Hepatocyte (in vitro differentiated cells): ENCODE measurements around the gene DAGLB. TPM values are rescaled to one million over a fixed set of nuclear protein-coding genes. Genes with fewer than 3 reads are reported as not detected.

Experiments
- DNase-seq: peaks from one replicate; pipeline ENCODE4 v3.0.0-alpha.2; 2016; ENCODE audit warnings: low spot score
- H2AFZ ChIP-seq: fragments of 200-600 bp; sonication (generic); 2 replicates; pipeline ENCODE4 v1.6.0; 2016; ENCODE audit warnings: antibody characterized with exemption, mild to moderate bottlenecking
- H3K27ac ChIP-seq: fragments of 200-600 bp; sonication (generic); 2 replicates; pipeline ENCODE4 v1.5.1; 2016; ENCODE audit warnings: mild to moderate bottlenecking
- H3K27me3 ChIP-seq: fragments of 200-600 bp; sonication (generic); 2 replicates; pipeline ENCODE4 v1.6.1; 2016
- H3K36me3 ChIP-seq: fragments of 200-600 bp; sonication (generic); replicated peaks from 2 replicates; pipeline ENCODE4 v1.5.1; 2016; ENCODE audit warnings: low read depth; ENCODE audit not compliant: insufficient read depth
- H3K4me1 ChIP-seq: fragments of 200-600 bp; sonication (generic); 2 replicates; pipeline ENCODE4 v1.5.1; 2016; ENCODE audit warnings: mild to moderate bottlenecking, moderate library complexity; ENCODE audit not compliant: insufficient read depth
- H3K4me2 ChIP-seq: fragments of 200-600 bp; sonication (generic); 2 replicates; pipeline ENCODE4 v1.6.0; 2016
- H3K4me3 ChIP-seq: fragments of 200-600 bp; sonication (generic); 2 replicates; pipeline ENCODE4 v1.5.1; 2016; ENCODE audit warnings: mild to moderate bottlenecking
- H3K79me2 ChIP-seq: fragments of 200-600 bp; sonication (generic); 2 replicates; pipeline ENCODE4 v1.6.0; 2017; ENCODE audit warnings: mild to moderate bottlenecking
- H3K9me2 ChIP-seq: fragments of 200-600 bp; sonication (generic); replicated peaks from 2 replicates; pipeline ENCODE4 v1.6.0; 2017; ENCODE audit warnings: mild to moderate bottlenecking; ENCODE audit not compliant: insufficient read depth
- H3K9me3 ChIP-seq: fragments of 200-600 bp; sonication (generic); 2 replicates; pipeline ENCODE4 v1.5.1; 2016; ENCODE audit warnings: low read depth, mild to moderate bottlenecking
- H4K20me1 ChIP-seq: fragments of 200-600 bp; sonication (generic); 2 replicates; pipeline ENCODE4 v1.6.0; 2016; ENCODE audit warnings: mild to moderate bottlenecking; ENCODE audit not compliant: insufficient read depth, poor library complexity, severe bottlenecking
- CTCF ChIP-seq: fragments of 200-600 bp; sonication (generic); IDR thresholded peaks from 2 replicates; pipeline ENCODE4 v1.5.1; 2016; ENCODE audit warnings: antibody characterized with exemption, mild to moderate bottlenecking; ENCODE audit not compliant: poor library complexity
- EZH2 ChIP-seq: fragments of 200-600 bp; sonication (generic); IDR thresholded peaks from 2 replicates; pipeline ENCODE4 v1.6.1; 2016; ENCODE audit warnings: antibody characterized with exemption, mild to moderate bottlenecking, borderline replicate concordance
- EZH2phosphoT487 ChIP-seq: fragments of 200-600 bp; sonication (generic); IDR thresholded peaks from one replicate; pipeline ENCODE4 v1.6.1; 2018; ENCODE audit warnings: antibody characterized with exemption, mild to moderate bottlenecking, low read depth, moderate library complexity; ENCODE audit not compliant: unreplicated experiment, severe bottlenecking
- WGBS: methylation state at CpG from one replicate; pipeline ENCODE4 v1.1.6; 2016; ENCODE audit warnings: low lambda C conversion rate; ENCODE audit errors: missing lambda C conversion rate; 5-methylcytosine and 5-hydroxymethylcytosine counted together
- polyA plus RNA-seq: library from polyadenylated mRNA; unstranded; fragments of >200 nt; fragmentation: Nextera tagmentation; extraction: Ambion mirVana; gene quantifications from 2 replicates; pipeline ENCODE4 v1.2.1, GENCODE V29; 2016
- total RNA-seq: library from RNA; depleted of rRNA; stranded (reverse); fragments of >200 nt; gene quantifications from 2 replicates; pipeline ENCODE4 v1.2.3, GENCODE V29; 2014

Gene DAGLB
- total RNA-seq (17.5 and 21.8 TPM in 2 replicates), polyA plus RNA-seq (14.3 and 22.2 TPM in 2 replicates)

- Histone ChIP-seq H3K4me2 (peak within 1 kb of the TSS; percentile 78), H3K27me3 (no peaks in the 10 kb centered on the region), H4K20me1 (no peaks in the 10 kb centered on the region), H3K4me3 (peak within 1 kb of the TSS; percentile 56), H3K9me3 (no peaks in the 10 kb centered on the region), H3K79me2 (peaks cover 37% of the 10 kb centered on the region), H2AFZ (peak within 1 kb of the TSS; percentile 64), H3K4me1 (peaks cover 5% of the 10 kb centered on the region), H3K27ac (peak within 1 kb of the TSS; percentile 92), H3K9me2 (no peaks in the 10 kb centered on the region), H3K36me3 (no peaks in the 10 kb centered on the region)
- TF ChIP-seq EZH2phosphoT487 (no peak), CTCF (no peak), EZH2 (no peak)
- under 1% methylated on average over 57 of the region's 61 CpGs for WGBS
- peak; percentile 97 for DNase-seq
Measured at GRCh38 chr7:6447581-6448199, at the start of gene DAGLB. Gene DAGLB (minus strand): TSS chr7:6447954. CDS start chr7:6447842, 112 bp downstream.

- Histone ChIP-seq H3K27me3 (no peaks in the 10 kb centered on the region), H3K79me2 (no peaks in the 10 kb centered on the region), H3K27ac (no peak overlapping the region), H2AFZ (no peak overlapping the region), H3K36me3 (no peaks in the 10 kb centered on the region), H3K9me2 (no peaks in the 10 kb centered on the region), H3K4me1 (no peaks in the 10 kb centered on the region), H3K4me2 (no peak overlapping the region), H4K20me1 (no peaks in the 10 kb centered on the region), H3K4me3 (no peak overlapping the region), H3K9me3 (no peaks in the 10 kb centered on the region)
- DNase-seq, result no peak
- no peak for TF ChIP-seq EZH2
- WGBS, result over 99% methylated on average over 14 of the region's 14 CpGs
Measured at GRCh38 chr7:6497637-6497905, 49.8 kb upstream of the DAGLB start.

- H2AFZ ChIP-seq, result no peak overlapping the region
- H3K4me2 ChIP-seq, result no peak overlapping the region
- no peaks in the 10 kb centered on the region for H3K79me2 ChIP-seq
- no peak overlapping the region for H3K27ac ChIP-seq
- TF ChIP-seq CTCF (no peak), EZH2 (no peak), EZH2phosphoT487 (no peak)
- no peaks in the 10 kb centered on the region for H3K27me3 ChIP-seq
- DNase-seq, result no peak
- H3K4me3 ChIP-seq, result no peak overlapping the region
- H3K4me1 ChIP-seq, result no peaks in the 10 kb centered on the region
- no peaks in the 10 kb centered on the region for H3K9me3 ChIP-seq
- no peaks in the 10 kb centered on the region for H3K36me3 ChIP-seq
- 88% methylated on average over 19 of the region's 19 CpGs for WGBS
- H3K9me2 ChIP-seq, result no peaks in the 10 kb centered on the region
- H4K20me1 ChIP-seq, result no peaks in the 10 kb centered on the region
Measured at GRCh38 chr7:6496842-6497636, 49.3 kb upstream of the DAGLB start.

- TF ChIP-seq EZH2 (no peak), EZH2phosphoT487 (no peak), CTCF (no peak)
- Histone ChIP-seq H3K79me2 (no peaks in the 10 kb centered on the region), H3K4me1 (no peaks in the 10 kb centered on the region), H3K36me3 (no peaks in the 10 kb centered on the region), H4K20me1 (no peaks in the 10 kb centered on the region), H3K4me3 (no peak overlapping the region), H3K9me3 (no peaks in the 10 kb centered on the region), H3K4me2 (no peak overlapping the region), H3K9me2 (no peaks in the 10 kb centered on the region), H3K27me3 (no peaks in the 10 kb centered on the region), H2AFZ (no peak overlapping the region), H3K27ac (no peak overlapping the region)
- no peak for DNase-seq
- 92% methylated on average over 6 of the region's 6 CpGs for WGBS
Measured at GRCh38 chr7:6495597-6496262, 48.0 kb upstream of the DAGLB start.
